Psoas muscle (tissue), 8 donors: Measurements from ENCODE around the gene MYL12B. TPM values are rescaled to one million over a fixed set of nuclear protein-coding genes. Genes with fewer than 3 reads are reported as not detected.

Source experiments
- ATAC-seq, 4 donors: fragments of 200-7000 bp; cut with Tn5 transposase; one replicate each; pipeline ENCODE4 v1.9.1; 2020; ENCODE audit warnings: moderate library complexity in 3 of 4, mild to moderate bottlenecking in 2 of 4
- DNase-seq, 2 donors: peaks; one replicate each; pipeline ENCODE4 v3.0.0-alpha.2; 2020
- H3K27ac ChIP-seq: fragments of 200-600 bp; one replicate; pipeline ENCODE4 v1.8.0; 2022
- H3K27me3 ChIP-seq, 3 donors: fragments of 200-600 bp in 1 of 3; one replicate each; pipeline versions ENCODE4 v1.6.1 to v1.8.0; 2013 to 2022; ENCODE audit warnings: low read length in 2 of 3, mild to moderate bottlenecking in 2 of 3, moderate library complexity in 1 of 3; ENCODE audit not compliant: insufficient read depth in 3 of 3
- H3K36me3 ChIP-seq, 2 donors: fragments of 200-600 bp in 1 of 2; one replicate each; pipeline versions ENCODE4 v1.6.1 to v1.8.0; 2013 to 2022; ENCODE audit warnings: low read depth in 1 of 2, mild to moderate bottlenecking in 1 of 2, moderate library complexity in 1 of 2; ENCODE audit not compliant: insufficient read depth in 1 of 2
- H3K4me1 ChIP-seq: fragments of 200-600 bp; one replicate; pipeline ENCODE4 v1.8.0; 2022
- H3K4me3 ChIP-seq: fragments of 200-600 bp; one replicate; pipeline ENCODE4 v1.8.0; 2022; ENCODE audit warnings: mild to moderate bottlenecking
- H3K9me3 ChIP-seq: fragments of 200-600 bp; one replicate; pipeline ENCODE4 v1.8.0; 2022
- WGBS, 3 donors: extraction: QIAGEN DNeasy Blood & Tissue Kit; methylation state at CpG; one replicate each; pipeline versions ENCODE4 v1.1.6 to v1.1.7; 2013; 5-methylcytosine and 5-hydroxymethylcytosine counted together
- intact Hi-C, 2 donors: fragments of 100-400 bp; cut with DNase I; formaldehyde crosslinking; loops; one replicate each; pipeline versions ENCODE4 v1.11.0 to v1.14.2; 2022
- polyA plus RNA-seq, 3 donors: library from polyadenylated mRNA; stranded (reverse); fragments of 200-250 nt; gene quantifications; one replicate each; pipeline ENCODE4 v1.2.3, GENCODE V29; 2013
- total RNA-seq, 4 donors: library from RNA; stranded (reverse); fragmentation: NEBNext Ultra II Directional in 2 of 4; extraction: Animal tissue kit (Norgen Biotek cat#: 25700) in 2 of 4; gene quantifications; one replicate each; pipeline versions ENCODE4 v1.2.1 to v1.2.4, GENCODE V29; 2021 to 2023
- TF ChIP-seq, protein P1 (sequence below): fragments of 200-600 bp; IDR thresholded peaks from one replicate; pipeline ENCODE4 v1.8.0; 2022; ENCODE audit warnings: antibody characterized with exemption
- donor health status: healthy with polysubstance abuse.
- donor health status: DM: no; HTN: no; CAD: no; lungs with moderate emphysema.
- donor health status: Bipolar disorder and iron deficiency.
- donor health status: healthy.
- donor health status: DM: yes; HTN: yes; CAD: no.
- donor health status: DM: no; HTN: no; CAD: no.
- donor health status: DM: no; HTN: no; CAD: no.
- donor health status: DM: yes; HTN: yes; CAD: no.

The MYL12B gene
- total and polyA plus RNA-seq, 7 donors: 163 to 243 (median 193) TPM

DNA sequence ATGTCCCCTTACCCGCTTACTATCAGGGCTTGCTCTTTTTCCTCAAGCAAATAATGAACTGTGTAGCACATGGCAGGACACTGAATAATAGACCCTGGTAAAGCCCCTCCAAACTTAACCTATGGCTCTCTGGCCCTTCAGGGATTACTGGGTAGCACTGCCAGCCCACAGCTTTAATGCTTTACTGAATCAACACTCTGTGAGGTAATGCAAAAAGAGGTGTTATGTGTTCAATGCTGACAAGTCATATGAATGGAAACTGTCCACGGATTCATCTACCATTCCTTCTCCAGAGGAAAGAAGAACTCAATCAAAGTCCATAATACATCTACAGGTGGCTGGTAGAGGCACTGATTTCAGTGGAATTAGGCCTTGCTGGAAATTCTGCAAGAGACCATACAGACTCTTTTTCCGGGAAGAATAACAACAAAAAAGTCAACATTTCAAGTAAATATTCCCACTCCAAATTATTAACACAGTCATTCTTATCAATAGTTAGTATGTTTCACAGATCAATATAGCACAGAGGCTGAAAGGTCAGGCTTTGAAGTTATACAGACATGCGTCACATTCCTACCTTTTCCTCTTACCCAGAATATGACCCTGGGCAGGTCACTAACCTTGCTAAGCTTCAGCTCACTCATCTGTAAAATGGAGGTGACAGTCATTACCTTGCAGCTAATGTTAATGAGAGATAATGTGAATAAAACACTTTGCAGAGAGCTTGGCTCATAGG lies 28.3 kb upstream of the MYL12B start:
- Histone ChIP-seq H3K36me3 (no peaks in the 10 kb centered on the region), H3K4me3 (no peak overlapping the region), H3K27me3 (no peaks in the 10 kb centered on the region), H3K9me3 (no peaks in the 10 kb centered on the region), H3K27ac (no peak overlapping the region), H3K4me1 (peaks cover 4% of the 10 kb centered on the region)
- intact Hi-C loops: no loop called here
- TF ChIP-seq, protein P1, sequence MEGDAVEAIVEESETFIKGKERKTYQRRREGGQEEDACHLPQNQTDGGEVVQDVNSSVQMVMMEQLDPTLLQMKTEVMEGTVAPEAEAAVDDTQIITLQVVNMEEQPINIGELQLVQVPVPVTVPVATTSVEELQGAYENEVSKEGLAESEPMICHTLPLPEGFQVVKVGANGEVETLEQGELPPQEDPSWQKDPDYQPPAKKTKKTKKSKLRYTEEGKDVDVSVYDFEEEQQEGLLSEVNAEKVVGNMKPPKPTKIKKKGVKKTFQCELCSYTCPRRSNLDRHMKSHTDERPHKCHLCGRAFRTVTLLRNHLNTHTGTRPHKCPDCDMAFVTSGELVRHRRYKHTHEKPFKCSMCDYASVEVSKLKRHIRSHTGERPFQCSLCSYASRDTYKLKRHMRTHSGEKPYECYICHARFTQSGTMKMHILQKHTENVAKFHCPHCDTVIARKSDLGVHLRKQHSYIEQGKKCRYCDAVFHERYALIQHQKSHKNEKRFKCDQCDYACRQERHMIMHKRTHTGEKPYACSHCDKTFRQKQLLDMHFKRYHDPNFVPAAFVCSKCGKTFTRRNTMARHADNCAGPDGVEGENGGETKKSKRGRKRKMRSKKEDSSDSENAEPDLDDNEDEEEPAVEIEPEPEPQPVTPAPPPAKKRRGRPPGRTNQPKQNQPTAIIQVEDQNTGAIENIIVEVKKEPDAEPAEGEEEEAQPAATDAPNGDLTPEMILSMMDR: no peak
- ATAC-seq (peak in 1 of 4 donors; percentile 28), DNase-seq (no peak)
- WGBS, 3 donors: 88 to 96% (median 94%) methylated on average over 4 of the region's 4 CpGs

DNA sequence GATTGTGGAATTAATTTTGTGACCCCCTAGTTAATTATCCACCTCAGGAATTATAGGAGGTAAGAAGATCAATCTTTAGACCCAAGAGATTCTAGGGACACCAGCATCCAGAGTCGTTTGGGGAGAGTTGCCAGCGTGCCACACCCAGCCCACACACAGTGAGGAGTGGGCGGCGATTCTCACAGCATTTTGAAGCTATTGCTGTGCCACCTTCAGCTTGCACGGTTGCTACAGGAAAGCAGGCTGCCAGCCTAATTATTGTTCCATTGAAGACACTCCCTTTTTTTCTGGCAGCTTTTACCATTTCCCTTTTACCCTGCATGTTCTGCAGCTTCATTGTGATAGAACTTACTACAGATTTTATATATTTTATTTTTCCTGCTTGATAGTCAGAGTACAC lies 27.5 kb upstream of the MYL12B start:
- DNase-seq: no peak
- Histone ChIP-seq H3K4me1 (peaks cover 4% of the 10 kb centered on the region), H3K27ac (no peak overlapping the region), H3K36me3 (no peaks in the 10 kb centered on the region), H3K27me3 (no peaks in the 10 kb centered on the region), H3K4me3 (no peak overlapping the region), H3K9me3 (no peaks in the 10 kb centered on the region)
- intact Hi-C loops: no loop called here
- no peak for ATAC-seq
- TF ChIP-seq, protein P1: no peak
- 51 to 54% (median 52%) methylated on average over 5 of the region's 5 CpGs for WGBS, 3 donors

DNA sequence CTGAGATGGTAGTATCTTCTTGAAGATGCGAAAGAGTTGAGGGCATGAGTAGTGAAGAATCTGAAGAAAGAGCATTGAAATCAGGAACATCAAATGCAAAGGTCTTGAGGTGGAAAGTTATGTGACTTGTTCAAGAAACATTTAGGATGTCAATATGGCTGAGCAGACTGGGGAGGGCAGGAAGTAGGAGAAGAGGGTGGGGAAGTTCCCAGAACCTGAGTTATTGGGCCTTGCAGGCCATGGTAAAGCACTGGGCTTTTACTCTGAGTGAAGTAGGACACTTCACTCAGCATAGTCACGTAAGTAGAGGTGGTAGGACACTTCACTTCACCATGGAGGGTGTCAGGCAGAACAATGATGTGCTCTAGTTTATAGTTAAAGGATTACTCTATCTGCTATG lies 26.1 kb upstream of the MYL12B start:
- intact Hi-C loops: loop anchor here in 1 of 2 donors (5.0 kb wide), 1 partner anchor 54 kb away; no protein-coding TSS in a partner anchor
- H3K27me3 ChIP-seq: no peaks in the 10 kb centered on the region
- no peak for ATAC-seq
- DNase-seq: no peak
- TF ChIP-seq, protein P1: no peak
- H3K27ac ChIP-seq: no peak overlapping the region
- no peaks in the 10 kb centered on the region for H3K9me3 ChIP-seq
- 95 to 98% (median 96%) methylated on average over 2 of the region's 2 CpGs for WGBS, 3 donors
- H3K36me3 ChIP-seq: peaks cover 0 to 6% of the 10 kb centered on the region in 2 donors
- peaks cover 4% of the 10 kb centered on the region for H3K4me1 ChIP-seq
- H3K4me3 ChIP-seq: no peak overlapping the region

DNA sequence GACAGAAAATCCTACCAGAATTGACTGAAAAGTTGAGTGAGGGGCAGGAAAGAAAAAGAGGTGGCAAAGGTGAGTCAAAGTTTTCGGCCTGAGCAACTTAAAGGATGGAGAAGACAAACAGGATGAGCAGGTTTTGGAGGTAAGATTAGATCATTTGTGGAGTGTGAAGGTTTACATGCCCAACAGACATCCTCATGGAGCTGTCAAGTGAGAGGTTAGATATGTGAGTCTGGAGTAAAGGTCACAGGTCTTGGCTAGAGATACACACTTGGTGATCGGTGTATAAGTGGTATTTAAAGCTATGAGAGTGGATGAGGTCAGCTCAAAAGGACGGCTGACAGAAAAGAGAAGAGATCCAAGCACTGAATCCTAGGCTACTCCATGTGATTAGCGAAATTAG lies 25.5 kb upstream of the MYL12B start:
- no peak for DNase-seq
- WGBS, 3 donors: 60 to 75% (median 63%) methylated on average over 4 of the region's 4 CpGs
- intact Hi-C loops: loop anchor here in 1 of 2 donors (5.0 kb wide), 1 partner anchor 54 kb away; no protein-coding TSS in a partner anchor
- TF ChIP-seq, protein P1: no peak
- Histone ChIP-seq H3K27me3 (no peaks in the 10 kb centered on the region), H3K4me3 (no peak overlapping the region), H3K4me1 (peaks cover 4% of the 10 kb centered on the region), H3K9me3 (no peaks in the 10 kb centered on the region), H3K36me3 (peaks cover 0 to 11% of the 10 kb centered on the region in 2 donors), H3K27ac (no peak overlapping the region)
- ATAC-seq: peak in 1 of 4 donors; percentile 35
